Adrenal gland (tissue), 12 donors: ENCODE data around the gene SLC12A5. TPM values are rescaled to one million over a fixed set of nuclear protein-coding genes. Genes with fewer than 3 reads are reported as not detected.

Experiments
- DNase-seq, 7 donors: peaks; one replicate each; pipeline ENCODE4 v3.0.0-alpha.2; 2019 to 2020
- H3K27ac ChIP-seq, 5 donors: fragments of 200-600 bp; sonication (generic) in 4 of 5; 1 replicate in 3 of 5; 2 replicates in 2 of 5; pipeline versions ENCODE4 v1.5.1 to v1.8.0; 2016 to 2020; ENCODE audit warnings: mild to moderate bottlenecking in 1 of 5
- H3K27me3 ChIP-seq: fragments of 200-600 bp; 2 replicates; pipeline ENCODE4 v1.8.0; 2021
- H3K36me3 ChIP-seq, 2 donors: fragments of 200-600 bp; replicated peaks in 1 of 2; 1 replicate in 1 of 2; 2 replicates in 1 of 2; pipeline versions ENCODE4 v1.5.1 to v1.8.0; 2018 to 2022
- H3K4me1 ChIP-seq, 2 donors: fragments of 200-600 bp; replicated peaks in 1 of 2; 1 replicate in 1 of 2; 2 replicates in 1 of 2; pipeline versions ENCODE4 v1.5.1 to v1.8.0; 2018 to 2021
- H3K4me3 ChIP-seq, 4 donors: fragments of 200-600 bp; sonication (generic) in 3 of 4; one replicate each; pipeline ENCODE4 v1.5.1; 2016 to 2018
- H3K9me3 ChIP-seq, 3 donors: fragments of 200-600 bp; sonication (generic) in 1 of 3; replicated peaks in 1 of 3; 1 replicate in 2 of 3; 2 replicates in 1 of 3; pipeline versions ENCODE4 v1.5.1 to v1.8.0; 2016 to 2021
- POLR2A ChIP-seq, 2 donors: fragments of 450-650 bp; IDR thresholded peaks; one replicate each; pipeline ENCODE4 v1.6.1; 2017; ENCODE audit warnings: antibody characterized with exemption in 2 of 2, mild to moderate bottlenecking in 2 of 2, moderate library complexity in 1 of 2
- WGBS, 4 donors: extraction: QIAGEN DNeasy Blood & Tissue Kit in 2 of 4; methylation state at CpG; one replicate each; pipeline versions ENCODE4 v1.1.5 to v1.1.7; 2013 to 2017; 5-methylcytosine and 5-hydroxymethylcytosine counted together
- intact Hi-C, 2 donors: fragments of 100-400 bp; cut with DNase I; formaldehyde crosslinking; loops; one replicate each; pipeline versions ENCODE4 v1.14.1 to v1.15.0; 2022 to 2023
- polyA plus RNA-seq, 3 donors: library from polyadenylated mRNA; stranded (reverse); fragments of 200-250 nt in 2 of 3; fragments of 350-450 nt in 1 of 3; fragmentation: Illumina TruSeq in 1 of 3; extraction: RNeasy Lipid Tissue Mini Kit (QIAGEN cat#74804) in 1 of 3; gene quantifications; one replicate each; pipeline ENCODE4 v1.2.3, GENCODE V29; 2013 to 2014
- total RNA-seq, 9 donors: library from RNA; depleted of rRNA in 4 of 9; stranded (reverse); fragments of >200 nt in 4 of 9; fragments of 120-200 nt in 1 of 9; fragmentation: NEBNext Ultra II Directional in 1 of 9; extraction: Animal tissue kit (Norgen Biotek cat#: 25700) in 1 of 9; gene quantifications; one replicate each; pipeline versions ENCODE4 v1.1.0 to v1.2.4, GENCODE V29; 2013 to 2023
- TF ChIP-seq, protein P1 (sequence below), 6 experiments: fragments of 450-650 bp in 4 of 6; fragments of 200-600 bp in 2 of 6; sonication (generic) in 1 of 6; IDR thresholded peaks; 1 replicate in 5 of 6; 2 replicates in 1 of 6; pipeline versions ENCODE4 v1.5.1 to v1.8.0; 2016 to 2021; ENCODE audit warnings: antibody characterized with exemption in 6 of 6, mild to moderate bottlenecking in 2 of 6, moderate library complexity in 1 of 6
- donor health status: healthy with polysubstance abuse.
- donor health status: Bipolar disorder and iron deficiency.
- donor health status: DM: yes; HTN: yes; CAD: no.
- donor health status: DM: no; HTN: no; CAD: no.
- donor health status: DM: no; HTN: no; CAD: no.
- donor health status: DM: yes; HTN: yes; CAD: no.

Gene SLC12A5
- total and polyA plus RNA-seq, 12 donors, result 0.30 to 121 (median 16.2) TPM

DNA sequence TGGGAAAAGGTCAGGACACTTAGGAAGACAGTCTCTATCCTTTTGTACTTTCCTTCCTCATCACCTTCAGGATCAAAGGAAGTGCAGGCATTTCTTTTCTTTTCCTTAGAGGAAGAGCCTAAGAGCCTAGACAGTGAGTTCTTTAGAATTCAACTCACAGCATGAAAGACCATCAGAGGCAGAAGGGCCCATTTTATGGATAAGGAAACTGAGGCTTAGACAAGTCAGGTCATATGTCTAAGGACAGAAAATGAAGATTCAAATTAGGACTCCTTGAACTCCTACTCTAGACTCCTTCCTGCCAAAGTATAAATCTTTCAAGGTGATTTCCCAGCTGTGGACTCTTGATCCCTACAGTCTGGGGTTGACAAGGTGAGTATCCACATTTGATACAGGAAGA, 20.8 kb downstream of the SLC12A5 start:
- Histone ChIP-seq H3K9me3 (no peaks in the 10 kb centered on the region), H3K4me3 (no peak overlapping the region), H3K27me3 (no peaks in the 10 kb centered on the region), H3K27ac (no peak overlapping the region), H3K36me3 (no peaks in the 10 kb centered on the region), H3K4me1 (no peaks in the 10 kb centered on the region)
- no peak for DNase-seq
- no peak for TF ChIP-seq POLR2A (IDR thresholded peaks at IDR 0.05)
- TF ChIP-seq, protein P1, sequence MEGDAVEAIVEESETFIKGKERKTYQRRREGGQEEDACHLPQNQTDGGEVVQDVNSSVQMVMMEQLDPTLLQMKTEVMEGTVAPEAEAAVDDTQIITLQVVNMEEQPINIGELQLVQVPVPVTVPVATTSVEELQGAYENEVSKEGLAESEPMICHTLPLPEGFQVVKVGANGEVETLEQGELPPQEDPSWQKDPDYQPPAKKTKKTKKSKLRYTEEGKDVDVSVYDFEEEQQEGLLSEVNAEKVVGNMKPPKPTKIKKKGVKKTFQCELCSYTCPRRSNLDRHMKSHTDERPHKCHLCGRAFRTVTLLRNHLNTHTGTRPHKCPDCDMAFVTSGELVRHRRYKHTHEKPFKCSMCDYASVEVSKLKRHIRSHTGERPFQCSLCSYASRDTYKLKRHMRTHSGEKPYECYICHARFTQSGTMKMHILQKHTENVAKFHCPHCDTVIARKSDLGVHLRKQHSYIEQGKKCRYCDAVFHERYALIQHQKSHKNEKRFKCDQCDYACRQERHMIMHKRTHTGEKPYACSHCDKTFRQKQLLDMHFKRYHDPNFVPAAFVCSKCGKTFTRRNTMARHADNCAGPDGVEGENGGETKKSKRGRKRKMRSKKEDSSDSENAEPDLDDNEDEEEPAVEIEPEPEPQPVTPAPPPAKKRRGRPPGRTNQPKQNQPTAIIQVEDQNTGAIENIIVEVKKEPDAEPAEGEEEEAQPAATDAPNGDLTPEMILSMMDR (IDR thresholded peaks at IDR 0.05), result no peak
- intact Hi-C loops, result no loop called here

- H3K27ac ChIP-seq, result no peak overlapping the region
- H3K36me3 ChIP-seq, result no peaks in the 10 kb centered on the region
- no peak for TF ChIP-seq POLR2A (IDR thresholded peaks at IDR 0.05)
- TF ChIP-seq, protein P1 (IDR thresholded peaks at IDR 0.05), result no peak
- H3K27me3 ChIP-seq, result no peaks in the 10 kb centered on the region
- intact Hi-C loops, result no loop called here
- H3K4me3 ChIP-seq, result no peak overlapping the region
- no peak for DNase-seq
- H3K4me1 ChIP-seq, result no peaks in the 10 kb centered on the region
- no peaks in the 10 kb centered on the region for H3K9me3 ChIP-seq
- 67 to 79% (median 70%) methylated on average over 10 of the region's 10 CpGs for WGBS, 4 donors
These were observed 21.4 kb downstream of the SLC12A5 start for GRCh38 chr20:46050444-46050843.

DNA sequence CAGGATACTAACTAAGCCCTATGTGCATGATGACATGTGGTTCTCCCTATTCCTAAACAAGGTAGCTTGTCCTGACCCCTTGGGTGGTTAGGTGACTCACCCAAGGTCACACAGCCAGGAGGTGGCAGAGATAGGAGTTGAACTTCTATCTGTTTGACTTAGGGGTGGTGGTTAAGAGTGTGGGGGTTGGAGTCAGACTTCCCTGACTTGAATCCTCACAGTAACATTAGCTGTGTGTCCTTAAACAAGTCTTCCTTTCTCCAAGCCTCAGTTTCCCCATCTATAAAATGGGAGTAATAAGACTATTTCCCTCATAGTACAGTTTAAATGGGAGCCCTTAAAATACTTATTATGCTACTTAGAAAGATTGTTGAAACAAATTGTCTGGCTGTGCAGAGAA, 21.9 kb downstream of the SLC12A5 start:
- Histone ChIP-seq H3K36me3 (no peaks in the 10 kb centered on the region), H3K4me3 (no peak overlapping the region), H3K27me3 (no peaks in the 10 kb centered on the region), H3K27ac (no peak overlapping the region), H3K9me3 (no peaks in the 10 kb centered on the region), H3K4me1 (no peaks in the 10 kb centered on the region)
- TF ChIP-seq POLR2A (IDR thresholded peaks at IDR 0.05), result no peak
- TF ChIP-seq, protein P1 (IDR thresholded peaks at IDR 0.05), result no peak
- DNase-seq, result no peak
- intact Hi-C loops, result no loop called here

GRCh38 chr20:46051556-46052308, 22.7 kb downstream of the SLC12A5 start:
- intact Hi-C loops, result no loop called here
- no peaks in the 10 kb centered on the region for H3K4me1 ChIP-seq
- no peak overlapping the region for H3K27ac ChIP-seq
- H3K9me3 ChIP-seq, result no peaks in the 10 kb centered on the region
- no peaks in the 10 kb centered on the region for H3K27me3 ChIP-seq
- DNase-seq, result no peak
- WGBS, 4 donors, result 63 to 77% (median 75%) methylated on average over 15 to 19 of the region's 19 CpGs
- TF ChIP-seq, protein P1 (IDR thresholded peaks at IDR 0.05), result no peak
- TF ChIP-seq POLR2A (IDR thresholded peaks at IDR 0.05), result no peak
- H3K4me3 ChIP-seq, result no peak overlapping the region
- H3K36me3 ChIP-seq, result no peaks in the 10 kb centered on the region
